HG02678 (cell line): Measurements from ENCODE around the gene JADE2.
A peak's percentile ranks its signal among the peaks of the same experiment; 100 is the strongest.
"Not testable (repeated sequence)": the region's sequence is repeated elsewhere in the genome, so short reads cannot be mapped to it uniquely, and the experiment has no call there.

Experiments
- ATAC-seq: cut with Tn5 transposase; IDR thresholded peaks from one replicate; pipeline ENCODE4 v1.9.1; 2021; ENCODE audit warnings: mild to moderate bottlenecking, moderate library complexity; ENCODE audit not compliant: unreplicated experiment

JADE2 gene

GRCh38 chr5:134550271-134551214, 25.1 kb downstream of the JADE2 start:
- no peak for ATAC-seq

GRCh38 chr5:134551901-134552300, 26.4 kb downstream of the JADE2 start:
- no peak for ATAC-seq

- no peak for ATAC-seq
These were observed 26.8 kb downstream of the JADE2 start for GRCh38 chr5:134552301-134552700.

GRCh38 chr5:134552716-134553115, 27.2 kb downstream of the JADE2 start:
- not testable (repeated sequence) for ATAC-seq

GRCh38 chr5:134553821-134554267, 28.4 kb downstream of the JADE2 start:
- peak; percentile 2 for ATAC-seq

GRCh38 chr5:134554319-134555222, 29.1 kb downstream of the JADE2 start:
- peak; percentile 52 for ATAC-seq

GRCh38 chr5:134555223-134555889, 29.9 kb downstream of the JADE2 start:
- ATAC-seq: no peak

- ATAC-seq: no peak
These were observed 30.4 kb downstream of the JADE2 start for GRCh38 chr5:134555890-134556311.

GRCh38 chr5:134556588-134556987, 31.1 kb downstream of the JADE2 start:
- ATAC-seq: not testable (repeated sequence)

- no peak for ATAC-seq
These were observed 31.5 kb downstream of the JADE2 start for GRCh38 chr5:134556994-134557393.

GRCh38 chr5:134559672-134560071, 34.2 kb downstream of the JADE2 start:
- no peak for ATAC-seq

- no peak for ATAC-seq
These were observed 35.2 kb downstream of the JADE2 start for GRCh38 chr5:134560698-134561097.

GRCh38 chr5:134561871-134562296, 36.4 kb downstream of the JADE2 start:
- ATAC-seq: no peak

- no peak for ATAC-seq
These were observed 37.8 kb downstream of the JADE2 start for GRCh38 chr5:134563221-134563620.

GRCh38 chr5:134563962-134564361, 38.5 kb downstream of the JADE2 start:
- no peak for ATAC-seq

GRCh38 chr5:134564396-134564795, 38.9 kb downstream of the JADE2 start:
- ATAC-seq: no peak

GRCh38 chr5:134565791-134566740, 40.6 kb downstream of the JADE2 start:
- ATAC-seq: no peak

- no peak for ATAC-seq
These were observed 41.3 kb downstream of the JADE2 start for GRCh38 chr5:134566741-134567221.

- no peak for ATAC-seq
These were observed 42.3 kb downstream of the JADE2 start for GRCh38 chr5:134567641-134568336.
